Left hindlimb (tissue), 1 donor: Measurements from ENCODE around the gene ABI1.
"Not testable (repeated sequence)": the region's sequence is repeated elsewhere in the genome, so short reads cannot be mapped to it uniquely, and the experiment has no call there.

Source experiments
- DNase-seq: peaks from one replicate; pipeline ENCODE4 v3.0.0-alpha.2; 2018

Gene ABI1

DNA sequence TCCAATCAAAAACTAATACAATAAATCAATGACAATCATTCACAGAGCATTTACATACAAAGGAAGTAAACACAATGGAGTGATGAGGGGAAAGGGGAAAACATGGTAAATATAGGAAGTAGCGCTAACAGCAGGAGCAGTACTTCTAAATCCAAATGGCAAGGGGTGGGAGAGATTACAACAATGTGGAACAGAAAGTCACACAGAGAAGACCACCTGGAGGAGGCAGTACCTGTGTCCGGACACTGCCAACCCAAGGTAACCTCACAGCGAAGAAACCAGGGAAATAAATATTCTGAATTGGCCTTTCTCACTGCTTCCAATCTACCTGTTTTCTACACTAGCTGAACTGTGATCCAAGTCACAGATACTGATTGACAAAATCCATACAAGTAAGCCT is 58.2 kb downstream of the ABI1 start:
- DNase-seq = no peak

DNA sequence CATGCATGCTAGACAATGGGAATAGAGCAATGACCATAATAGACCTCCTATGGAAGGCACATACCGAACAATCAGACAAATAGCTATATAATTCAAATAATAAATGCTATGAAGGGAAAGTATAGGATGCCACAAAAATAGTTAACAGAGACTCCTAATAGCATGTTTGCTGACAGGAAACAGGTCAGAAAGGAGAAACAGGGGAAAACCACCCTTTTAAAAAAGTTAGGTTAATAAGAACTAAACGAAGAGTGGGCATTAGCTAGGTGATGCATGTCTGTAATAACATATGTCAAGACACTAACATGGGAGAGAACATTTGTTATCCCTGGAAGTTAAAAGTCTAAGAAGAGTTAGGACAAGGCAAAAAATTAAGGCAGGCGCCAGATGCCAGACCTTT is 58.9 kb downstream of the ABI1 start:
- no peak for DNase-seq

DNA sequence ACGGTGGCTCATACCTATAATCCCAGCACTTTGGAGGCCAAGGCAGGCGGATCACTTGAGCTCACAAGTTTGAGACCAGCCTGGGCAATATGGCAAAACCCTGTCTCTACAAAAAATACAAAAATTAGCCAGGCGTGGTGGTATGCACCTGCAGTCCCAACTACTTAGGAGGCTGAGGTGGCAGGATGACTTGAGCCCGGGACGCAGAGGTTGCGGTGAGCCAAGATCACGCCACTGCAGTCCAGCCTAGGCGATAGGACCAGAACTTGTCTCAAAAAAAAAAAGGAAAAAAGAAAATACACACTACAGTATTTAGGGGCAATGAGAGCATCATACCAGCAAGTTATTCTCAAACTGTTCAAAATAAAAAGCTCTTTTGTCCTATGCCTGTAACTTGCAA is 59.5 kb downstream of the ABI1 start:
- DNase-seq = no peak

DNA sequence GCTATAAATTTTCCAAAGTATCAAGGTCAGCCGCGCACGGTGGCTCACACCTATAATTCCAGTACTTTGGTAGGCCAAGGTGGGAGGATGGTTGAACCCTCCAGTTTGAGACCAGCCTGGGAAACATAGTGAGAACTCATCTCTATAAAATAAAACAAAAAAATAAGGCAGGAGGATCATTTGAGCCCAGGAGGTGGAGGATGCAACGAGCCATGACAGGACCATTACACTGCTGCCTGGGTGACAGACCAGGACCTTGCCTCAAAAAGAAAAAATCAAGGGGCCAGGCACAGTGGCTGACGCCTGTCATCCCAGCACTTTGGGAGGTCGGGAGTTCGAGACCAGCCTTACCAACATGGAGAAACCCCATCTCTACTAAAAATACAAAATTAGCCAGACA is 60.3 kb downstream of the ABI1 start:
- DNase-seq = no peak

DNA sequence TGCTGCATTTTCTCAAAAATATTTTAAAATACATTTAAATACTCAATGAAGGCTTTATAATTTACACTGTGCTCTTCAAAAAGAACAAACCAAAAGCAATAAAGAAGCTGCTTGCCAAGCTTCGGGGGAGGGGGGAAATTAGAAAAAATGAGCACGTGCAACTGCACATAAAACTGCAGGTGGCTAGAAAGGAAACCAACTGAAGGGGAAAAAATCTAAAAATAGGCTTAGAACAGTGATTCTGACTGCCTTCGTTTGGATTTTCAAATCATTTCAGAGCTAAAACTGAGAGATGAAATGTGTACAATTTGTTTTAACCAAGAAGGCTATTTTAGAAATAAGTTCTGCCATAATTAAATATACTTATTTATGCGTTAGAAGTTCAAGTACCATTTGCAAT is 61.4 kb downstream of the ABI1 start:
- no peak for DNase-seq

DNA sequence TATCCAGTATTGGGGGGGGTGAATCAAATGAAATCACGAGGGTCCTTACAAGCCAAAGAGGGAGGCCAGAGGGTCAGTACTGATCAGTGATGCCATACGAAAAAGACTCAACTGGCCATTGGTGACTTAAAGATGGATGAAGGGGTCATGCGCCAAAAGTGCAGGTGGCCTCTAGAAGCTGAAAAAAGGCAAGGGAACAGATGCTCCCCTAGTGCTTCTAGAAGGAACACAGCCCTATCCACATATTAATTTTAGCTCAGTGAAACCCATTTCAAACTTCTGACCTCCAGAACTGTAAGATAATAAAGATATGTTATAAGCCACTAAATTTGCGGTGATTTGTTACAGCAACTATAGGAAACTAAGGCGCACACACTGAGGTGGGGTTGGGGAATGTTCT is 62.5 kb downstream of the ABI1 start:
- no peak for DNase-seq

DNA sequence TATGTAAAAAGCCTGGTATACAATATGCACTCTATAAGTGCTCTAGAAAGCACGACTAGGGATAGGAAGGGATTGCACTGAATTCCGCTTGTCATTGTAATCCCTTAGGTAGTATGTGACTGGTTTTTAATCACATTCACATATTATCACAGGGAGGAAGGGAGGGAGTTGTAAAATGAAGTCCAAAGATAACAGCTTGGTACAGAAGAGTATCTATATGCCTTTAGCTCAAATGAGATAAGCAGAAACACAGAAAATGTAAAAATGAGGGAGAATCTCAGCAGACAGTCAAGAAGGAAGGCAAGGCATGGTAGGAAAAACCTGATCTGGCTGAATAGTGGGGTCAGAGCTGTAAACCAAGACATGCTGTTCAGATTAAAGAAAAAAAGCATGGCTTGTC is 63.4 kb downstream of the ABI1 start:
- DNase-seq = no peak

DNA sequence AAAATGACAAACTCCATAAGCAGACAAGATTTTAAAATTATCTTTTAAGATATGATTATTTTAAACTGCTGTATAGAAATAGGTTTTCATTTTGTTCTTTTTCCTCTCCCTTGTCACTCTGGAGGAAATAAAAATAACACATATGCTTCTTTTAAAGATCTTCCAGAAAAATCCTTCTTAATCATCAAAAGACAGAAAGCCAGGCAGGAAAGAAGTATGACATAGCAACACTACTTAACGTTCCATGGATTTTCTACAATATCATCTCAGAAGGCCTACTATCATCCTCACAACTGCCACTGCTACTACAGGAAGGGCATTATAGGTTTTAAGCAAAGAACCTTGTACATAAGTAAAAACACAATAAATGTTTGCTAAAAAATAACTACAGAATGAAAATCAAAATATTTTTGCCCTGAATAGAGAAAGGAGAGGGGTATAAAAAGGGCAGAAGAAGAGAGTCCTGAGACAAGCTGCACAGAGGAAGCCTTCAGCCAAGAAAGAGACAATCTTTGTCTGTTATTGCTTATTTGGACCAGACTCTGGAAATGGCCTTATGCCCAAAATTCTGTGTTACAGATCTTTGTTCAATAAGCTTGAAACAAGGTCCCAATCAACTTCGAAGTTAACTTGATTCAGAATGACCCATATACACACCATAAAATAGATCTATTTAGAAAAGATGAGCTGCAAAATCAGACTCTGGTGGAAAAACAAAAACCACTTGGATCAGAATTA is 67.8 kb downstream of the ABI1 start:
- DNase-seq = no peak

DNA sequence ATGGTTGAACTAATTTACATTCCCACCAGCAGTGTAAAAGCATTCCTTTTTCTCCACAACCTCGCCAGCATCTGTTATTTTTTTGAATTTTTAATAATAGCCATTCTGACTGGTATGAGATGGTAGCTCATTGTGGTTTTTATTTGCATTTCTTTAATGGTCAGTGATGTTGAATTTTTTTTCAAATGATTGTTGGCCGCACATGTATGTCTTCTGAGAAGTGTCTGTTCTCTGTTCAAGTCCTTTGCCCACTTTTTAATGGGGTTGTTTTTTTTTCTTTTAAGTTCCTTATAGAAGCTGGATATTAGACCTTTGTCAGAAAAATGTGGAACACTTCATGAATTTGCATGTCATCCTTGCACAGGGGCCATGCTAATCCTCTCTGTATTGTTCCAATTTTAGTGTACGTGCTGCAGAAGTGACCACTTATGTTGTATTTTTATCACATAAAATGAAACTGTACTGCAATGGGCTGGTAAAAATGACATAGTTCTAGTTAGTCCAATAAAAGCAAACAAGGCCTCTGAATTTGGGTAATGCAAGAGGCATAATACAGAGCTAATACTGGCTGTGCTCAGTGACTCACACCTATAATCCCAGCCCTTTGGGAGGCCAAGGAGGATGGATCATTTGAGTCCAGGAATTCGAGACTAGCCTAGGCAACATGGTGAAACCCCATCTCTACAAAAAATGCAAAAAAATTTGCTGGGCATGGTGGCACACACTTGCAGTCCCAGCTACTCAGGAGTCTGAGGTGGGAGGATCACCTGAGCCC is 70.3 kb downstream of the ABI1 start:
- no peak for DNase-seq

DNA sequence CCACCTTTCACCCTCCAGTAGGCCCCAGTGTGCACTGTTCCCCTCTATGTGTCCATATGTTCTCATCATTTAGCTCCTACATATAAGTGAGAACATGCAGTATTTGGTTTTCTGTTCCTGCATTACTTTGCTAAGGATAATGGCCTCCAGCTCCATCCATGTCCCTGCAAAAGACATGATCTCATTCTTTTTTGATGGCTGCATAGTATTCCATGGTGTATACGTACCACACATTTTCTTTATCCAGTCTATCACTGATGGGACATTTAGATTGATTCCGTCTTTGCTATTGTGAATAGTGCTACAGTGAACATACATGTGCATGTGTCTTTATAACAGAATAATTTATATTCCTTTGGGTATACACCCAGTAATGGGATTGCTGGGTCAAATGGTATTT is 71.0 kb downstream of the ABI1 start:
- not testable (repeated sequence) for DNase-seq

DNA sequence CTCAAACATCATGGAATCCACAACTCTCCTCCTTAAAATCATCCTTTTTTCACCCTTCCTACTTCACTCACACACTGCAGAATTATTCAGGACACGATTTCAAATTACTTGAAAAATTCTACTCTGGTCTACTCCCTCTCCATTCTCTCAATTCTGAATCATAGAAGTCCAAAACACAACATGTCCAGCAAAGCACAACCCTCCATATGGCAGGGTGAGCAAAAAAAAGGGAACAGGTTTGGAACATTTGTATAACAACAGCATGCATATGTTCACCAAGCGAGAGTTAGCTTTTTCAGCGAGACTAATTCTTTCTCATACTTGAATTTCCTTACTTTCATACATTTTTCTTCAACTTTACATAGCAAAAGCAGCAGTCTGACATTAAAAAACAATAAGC is 73.4 kb downstream of the ABI1 start:
- no peak for DNase-seq

DNA sequence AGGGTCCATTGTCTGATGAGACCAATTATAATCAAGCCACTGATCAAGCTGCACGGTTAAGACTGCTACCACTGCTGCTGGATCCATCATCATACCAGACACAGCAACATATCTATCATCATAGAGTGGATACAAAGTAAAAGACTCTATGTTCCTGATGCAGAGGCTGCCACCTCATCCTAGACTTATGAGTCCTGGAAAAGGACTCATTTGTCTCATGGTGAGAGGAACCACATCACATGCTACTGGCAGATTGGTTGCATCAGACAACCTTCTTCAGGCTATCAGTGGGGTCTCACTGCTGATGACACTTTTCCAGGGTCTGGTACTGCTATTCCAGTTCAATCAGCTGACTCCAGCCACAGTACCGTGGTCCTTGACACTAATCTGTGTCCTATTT is 79.0 kb downstream of the ABI1 start:
- no peak for DNase-seq

DNA sequence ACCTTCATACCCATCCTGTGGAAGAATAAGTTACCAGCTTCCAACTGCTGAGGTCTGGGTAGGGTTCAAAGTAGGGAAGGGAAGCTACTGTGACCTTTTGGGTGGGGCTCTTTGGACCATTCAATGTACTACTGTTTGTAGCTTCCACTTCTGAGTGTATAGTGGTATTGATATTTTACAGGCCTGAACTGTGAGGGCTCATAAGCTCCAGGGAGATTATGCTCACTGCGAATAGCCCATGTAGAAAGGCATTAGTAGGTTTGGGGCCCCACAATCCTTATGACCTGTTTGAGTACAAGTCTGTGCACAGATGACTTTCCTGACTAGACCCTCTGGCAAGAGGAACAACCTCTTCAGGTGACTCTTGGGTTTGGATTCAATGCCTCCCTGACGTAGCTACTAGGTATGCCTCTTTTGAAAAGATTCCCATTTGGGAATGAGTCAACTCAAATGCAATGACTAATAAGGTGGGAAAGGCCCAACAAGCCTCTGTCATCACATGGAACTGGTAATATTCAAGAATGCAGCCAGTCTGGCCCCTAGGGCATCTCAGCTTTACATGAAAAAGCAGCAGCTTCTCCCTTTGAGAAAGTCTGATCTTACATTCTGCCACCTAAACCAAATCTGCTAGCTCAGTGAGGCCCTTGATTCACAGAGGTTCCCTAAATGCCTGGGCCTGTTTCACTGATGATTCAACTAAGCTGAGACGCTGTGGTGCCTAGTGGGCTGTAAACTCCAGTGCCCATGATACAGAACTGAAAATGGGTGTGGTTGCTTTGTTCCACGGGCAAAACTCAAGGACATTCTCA is 79.8 kb downstream of the ABI1 start:
- no peak for DNase-seq

DNA sequence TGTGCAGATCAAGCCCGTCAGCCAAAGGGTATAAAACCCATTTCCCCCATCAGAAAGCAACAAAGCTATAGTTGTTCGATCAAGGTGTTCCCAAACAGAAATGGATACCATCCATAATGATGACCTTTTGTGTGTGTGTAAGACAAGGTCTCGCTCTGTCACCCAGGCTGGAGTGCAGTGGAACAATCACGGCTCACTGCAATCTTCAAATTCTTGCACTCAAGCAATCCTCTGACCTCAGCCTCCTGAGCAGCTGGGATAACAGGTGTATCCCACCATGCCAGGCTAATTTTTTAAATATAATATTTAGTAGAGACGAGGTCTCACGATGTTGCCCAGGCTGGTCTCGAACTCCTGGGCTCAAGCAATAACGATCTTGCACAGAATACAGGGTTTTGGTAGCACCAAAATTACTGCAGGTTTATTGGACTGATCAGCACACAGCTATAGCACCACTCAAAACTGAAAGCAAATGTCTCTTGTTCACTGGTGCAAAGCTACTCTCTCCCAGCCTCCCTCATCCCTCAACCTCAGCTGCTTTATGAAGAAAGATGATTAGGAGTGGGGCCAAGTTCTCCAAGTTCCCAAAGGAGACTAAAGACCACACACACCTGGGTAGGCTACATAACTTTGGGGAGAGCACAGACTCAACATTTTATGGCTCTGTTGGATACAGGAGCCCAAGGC is 80.5 kb downstream of the ABI1 start:
- no peak for DNase-seq

DNA sequence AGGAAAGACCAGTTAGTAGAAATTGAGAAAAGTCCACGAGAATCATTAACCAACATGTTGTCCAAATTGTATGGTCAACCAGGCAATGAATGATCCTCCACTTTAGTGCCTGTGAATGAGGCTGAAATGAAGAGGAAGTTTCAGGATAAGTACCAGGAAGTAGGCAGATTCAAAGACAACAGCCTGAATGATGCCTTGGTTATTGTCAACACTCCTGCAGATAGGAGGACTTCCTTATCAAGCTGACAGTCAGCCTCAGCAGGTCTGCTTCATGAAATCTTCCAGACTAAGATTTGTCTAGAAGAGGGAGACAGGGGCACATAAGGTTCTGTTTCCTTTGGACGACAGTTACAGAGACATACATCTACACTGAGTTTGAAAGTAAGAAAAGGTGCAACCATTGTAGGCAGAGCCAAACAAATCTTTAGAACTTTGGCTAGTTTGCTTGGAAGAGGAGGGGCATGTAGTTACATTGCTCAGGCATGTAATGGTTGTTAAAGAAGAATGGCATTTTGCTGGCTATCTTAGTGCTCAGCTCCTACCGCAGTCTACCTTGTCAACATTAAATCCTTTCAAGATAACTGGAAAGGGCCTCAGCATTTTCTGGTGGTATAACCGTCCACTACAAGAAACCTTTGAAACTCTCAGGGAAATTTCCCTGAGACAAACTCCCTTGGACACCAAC is 81.4 kb downstream of the ABI1 start:
- no peak for DNase-seq

DNA sequence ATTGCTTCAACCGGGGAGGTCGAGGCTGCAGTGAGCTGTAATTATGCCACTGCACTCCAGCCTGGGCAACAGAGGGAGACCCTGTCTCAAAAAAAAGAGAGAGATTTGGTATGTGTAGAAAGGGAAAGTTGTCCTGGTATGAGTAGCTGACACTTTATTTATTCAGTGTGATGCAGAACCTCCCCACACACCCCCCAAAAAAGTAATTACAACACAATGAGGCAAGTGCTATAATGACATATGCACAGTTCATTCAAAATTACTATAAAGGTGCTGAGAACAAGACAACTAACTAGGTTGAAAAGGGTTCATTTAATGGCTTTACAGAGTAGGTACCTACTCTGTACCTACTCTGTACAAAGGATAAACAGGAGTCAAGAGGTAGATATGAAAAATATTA is 83.1 kb downstream of the ABI1 start:
- DNase-seq = no peak

DNA sequence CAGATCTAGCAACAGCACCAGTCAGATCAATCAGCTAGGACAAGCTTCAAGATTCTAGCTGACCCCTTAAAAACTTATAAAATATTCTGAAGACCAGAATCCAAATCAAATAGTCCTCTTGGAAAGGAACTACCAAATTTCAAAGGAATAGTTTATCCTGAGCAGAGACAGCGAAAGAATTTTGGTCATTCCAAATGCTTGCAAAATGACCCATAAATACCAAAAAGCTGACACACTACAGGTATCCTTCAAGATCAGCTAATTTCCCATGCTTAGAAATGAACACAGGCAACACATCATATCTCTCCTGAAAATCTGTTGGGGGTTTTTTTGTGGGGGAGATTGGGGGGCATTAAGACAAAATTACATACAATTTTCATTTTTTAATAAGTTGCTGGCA is 84.5 kb downstream of the ABI1 start:
- DNase-seq = no peak

DNA sequence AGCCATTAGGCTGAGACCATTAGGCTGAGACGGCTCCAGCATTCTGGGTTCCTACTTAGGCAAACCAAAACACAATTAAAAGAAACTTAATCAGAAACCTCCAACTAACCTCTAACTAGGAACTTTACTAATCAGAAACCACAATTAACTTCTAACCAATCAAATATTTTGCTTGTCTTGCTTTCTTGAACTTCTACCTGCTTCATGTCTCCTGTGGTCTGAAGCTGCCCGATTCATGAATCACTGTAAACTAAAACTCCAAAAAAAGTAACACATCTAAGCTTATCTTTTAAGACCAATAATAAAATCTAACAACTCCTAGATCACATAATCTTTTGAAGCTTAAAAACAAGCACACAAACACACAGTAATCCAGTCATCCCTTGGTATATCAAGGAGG is 87.1 kb downstream of the ABI1 start:
- DNase-seq = no peak

DNA sequence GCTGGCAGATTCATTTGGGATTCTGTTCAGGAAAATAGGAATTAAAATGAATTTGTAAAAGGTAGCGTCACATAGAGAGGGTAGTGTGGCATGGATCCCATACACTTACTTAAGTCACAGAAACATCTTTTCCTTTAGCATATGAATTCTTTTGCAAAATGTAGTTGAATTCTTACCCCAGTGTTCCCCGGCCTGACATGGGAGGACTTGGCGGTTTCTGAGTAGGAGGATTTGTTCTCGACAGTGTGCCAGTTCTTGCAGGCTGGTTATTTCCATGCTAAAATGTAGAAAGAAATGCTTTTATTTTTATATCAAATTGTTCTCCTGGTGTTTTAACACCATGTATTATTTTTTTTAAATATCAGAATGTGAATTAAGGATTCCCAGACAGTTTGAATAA is 90.7 kb downstream of the ABI1 start:
- no peak for DNase-seq

DNA sequence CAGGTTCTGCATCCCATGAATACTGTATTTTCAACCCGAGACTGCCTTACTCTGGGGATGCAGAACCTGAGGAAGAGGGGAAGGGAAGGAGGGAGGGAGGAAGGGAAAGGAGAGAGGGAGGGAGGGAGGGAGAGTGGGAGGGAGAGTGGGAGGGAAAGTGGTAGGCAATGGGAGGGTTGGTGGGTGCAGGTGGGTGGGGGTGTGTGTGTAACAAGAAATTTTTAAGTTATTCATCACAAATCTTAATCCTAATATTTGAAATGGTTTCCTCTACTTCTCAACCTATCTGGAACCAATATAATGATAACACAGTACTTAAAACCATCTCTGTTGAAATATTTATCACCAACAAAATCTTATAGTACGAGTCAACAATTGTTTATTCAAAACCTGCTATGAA is 95.2 kb downstream of the ABI1 start:
- DNase-seq = no peak

DNA sequence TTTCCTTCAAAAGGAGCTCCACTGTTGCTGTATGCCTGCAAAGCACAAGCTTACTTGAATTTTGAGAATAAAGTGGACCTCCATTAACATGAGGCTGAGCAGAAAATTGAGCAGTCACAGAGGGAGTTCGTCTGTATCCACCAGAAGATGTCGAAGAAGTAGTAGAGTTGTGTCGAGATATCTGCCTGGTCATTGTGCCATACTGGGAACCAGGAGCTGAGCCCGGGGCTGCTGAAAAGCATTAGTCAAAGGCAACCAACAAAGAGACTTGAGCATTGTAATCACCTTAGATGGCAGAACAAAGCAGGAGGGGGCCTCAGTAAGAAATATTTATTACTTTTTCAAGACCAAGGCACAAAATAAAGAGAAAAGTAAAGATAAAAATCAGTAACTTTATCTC is 101.8 kb downstream of the ABI1 start:
- DNase-seq = no peak

DNA sequence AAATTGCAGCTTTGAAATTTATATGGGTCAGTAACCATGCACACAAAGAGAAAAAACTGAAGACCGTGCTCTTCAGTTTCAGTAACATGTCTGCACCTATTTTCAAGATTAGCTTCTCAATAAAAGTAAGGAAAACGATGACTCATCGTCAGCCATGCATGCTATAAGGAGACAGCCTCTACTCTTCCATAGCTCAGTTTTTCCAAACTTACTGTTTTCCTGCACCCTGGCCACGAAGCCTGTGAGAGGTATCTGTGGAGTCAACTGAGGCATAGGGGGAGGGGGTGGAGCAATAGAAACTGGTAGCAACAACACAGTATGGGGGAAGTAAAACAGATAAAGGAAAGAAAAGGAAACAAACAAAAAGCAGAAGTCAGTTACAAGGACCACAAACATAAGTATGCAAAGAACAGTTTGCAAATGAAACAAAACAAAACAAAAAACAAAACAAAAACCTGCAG is 105.3 kb downstream of the ABI1 start:
- no peak for DNase-seq

DNA sequence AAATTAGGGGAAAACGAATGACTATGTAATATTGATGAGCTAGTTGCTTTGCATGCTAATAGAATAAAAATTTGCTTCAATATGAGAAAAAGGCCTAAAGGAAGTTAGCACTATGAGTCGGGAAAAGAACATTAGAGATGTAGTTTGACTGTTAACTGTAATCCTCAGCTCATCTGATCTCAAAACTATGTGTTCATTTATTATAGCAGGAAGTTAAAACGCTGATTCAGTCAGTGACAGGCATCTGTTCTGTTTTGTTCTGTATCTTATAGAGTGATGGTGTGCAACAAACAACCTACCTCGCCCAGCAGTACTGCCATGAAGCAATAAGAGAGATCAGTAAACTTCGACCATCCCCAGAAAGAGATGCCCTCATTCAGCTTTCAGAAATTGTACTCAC is 114.7 kb downstream of the ABI1 start:
- DNase-seq = no peak
